H9 (cell line): ENCODE data around the gene OPA3. TPM values are rescaled to one million over a fixed set of nuclear protein-coding genes. Genes with fewer than 3 reads are reported as not detected.

Experiments
- DNase-seq: peaks from one replicate; pipeline ENCODE4 v3.0.0-alpha.2; 2017
- H2AFZ ChIP-seq: one replicate; pipeline ENCODE4 v1.6.1; 2013; ENCODE audit warnings: mild to moderate bottlenecking, low read length, control low read depth, moderate library complexity
- H2AK5ac ChIP-seq: 2 replicates; pipeline ENCODE4 v1.6.1; 2013; ENCODE audit warnings: low read length, control low read depth, mixed read lengths; ENCODE audit not compliant: insufficient read length
- H2BK120ac ChIP-seq: one replicate; pipeline ENCODE4 v1.6.1; 2013; ENCODE audit warnings: low read depth, mild to moderate bottlenecking, low read length, control low read depth, inconsistent platforms; ENCODE audit not compliant: poor library complexity, severe bottlenecking
- H2BK12ac ChIP-seq: 2 replicates; pipeline ENCODE4 v1.6.1; 2013; ENCODE audit warnings: low read length, control low read depth, mixed read lengths, low read depth; ENCODE audit not compliant: insufficient read length
- H2BK15ac ChIP-seq: 2 replicates; pipeline ENCODE4 v1.6.1; 2013; ENCODE audit warnings: low read depth, low read length, control low read depth
- H2BK20ac ChIP-seq: one replicate; pipeline ENCODE4 v1.6.1; 2013; ENCODE audit warnings: low read depth, mild to moderate bottlenecking, low read length, control low read depth, inconsistent platforms; ENCODE audit not compliant: poor library complexity, severe bottlenecking
- H2BK5ac ChIP-seq: 2 replicates; pipeline ENCODE4 v1.6.1; 2013; ENCODE audit warnings: low read length, control low read depth, mixed read lengths; ENCODE audit not compliant: insufficient read length
- H3K14ac ChIP-seq: 2 replicates; pipeline ENCODE4 v1.6.1; 2013; ENCODE audit warnings: low read length, control low read depth; ENCODE audit not compliant: insufficient read depth
- H3K18ac ChIP-seq: 2 replicates; pipeline ENCODE4 v1.6.1; 2013; ENCODE audit warnings: low read depth, mild to moderate bottlenecking, mixed read lengths, low read length, control low read depth; ENCODE audit not compliant: insufficient read length
- H3K23ac ChIP-seq: 2 replicates; pipeline ENCODE4 v1.6.1; 2013; ENCODE audit warnings: low read length, control low read depth, mixed read lengths, low read depth; ENCODE audit not compliant: insufficient read length
- H3K23me2 ChIP-seq: 2 replicates; pipeline ENCODE4 v1.6.1; 2013; ENCODE audit warnings: low read depth, mild to moderate bottlenecking, mixed read lengths, low read length, control low read depth; ENCODE audit not compliant: insufficient read length, poor library complexity, severe bottlenecking
- H3K27ac ChIP-seq: 2 replicates; pipeline ENCODE4 v1.5.1; 2013; ENCODE audit warnings: low read length, control low read depth, mixed read lengths, low read depth; ENCODE audit not compliant: insufficient read length
- H3K27me3 ChIP-seq: 2 replicates; pipeline ENCODE4 v1.6.1; 2013; ENCODE audit warnings: low read length, control low read depth, inconsistent platforms; ENCODE audit not compliant: insufficient read depth
- H3K4ac ChIP-seq: 2 replicates; pipeline ENCODE4 v1.6.1; 2013; ENCODE audit warnings: low read depth, mild to moderate bottlenecking, control low read depth, inconsistent platforms, low read length, moderate library complexity
- H3K4me1 ChIP-seq: 2 replicates; pipeline ENCODE4 v1.6.1; 2013; ENCODE audit warnings: low read length, control low read depth, inconsistent platforms; ENCODE audit not compliant: insufficient read depth
- H3K4me2 ChIP-seq: 2 replicates; pipeline ENCODE4 v1.6.1; 2013; ENCODE audit warnings: low read length, control low read depth, mixed read lengths; ENCODE audit not compliant: insufficient read length, insufficient read depth
- H3K56ac ChIP-seq: 2 replicates; pipeline ENCODE4 v1.6.1; 2013; ENCODE audit warnings: low read depth, mild to moderate bottlenecking, mixed read lengths, low read length, control low read depth; ENCODE audit not compliant: insufficient read length
- H3K79me1 ChIP-seq: 2 replicates; pipeline ENCODE4 v1.6.1; 2013; ENCODE audit warnings: low read depth, mild to moderate bottlenecking, moderate library complexity, low read length, control low read depth, inconsistent platforms; ENCODE audit not compliant: insufficient read depth, poor library complexity, severe bottlenecking
- H3K79me2 ChIP-seq: 2 replicates; pipeline ENCODE4 v1.6.1; 2013; ENCODE audit warnings: low read length, control low read depth, inconsistent platforms; ENCODE audit not compliant: insufficient read depth
- H3K9ac ChIP-seq: 2 replicates; pipeline ENCODE4 v1.6.1; 2013; ENCODE audit warnings: low read length, control low read depth, mixed read lengths; ENCODE audit not compliant: insufficient read length; ENCODE audit errors: extremely low read depth
- H3K9me3 ChIP-seq: one replicate; pipeline ENCODE4 v1.6.1; 2013; ENCODE audit warnings: low read depth, low read length, inconsistent platforms; ENCODE audit not compliant: control insufficient read depth
- H3T11ph ChIP-seq: one replicate; pipeline ENCODE4 v1.6.1; 2013; ENCODE audit warnings: mild to moderate bottlenecking, low read length, control low read depth, inconsistent platforms
- H4K20me1 ChIP-seq: one replicate; pipeline ENCODE4 v1.6.1; 2013; ENCODE audit not compliant: control insufficient read depth, insufficient read length, insufficient read depth
- H4K5ac ChIP-seq: 2 replicates; pipeline ENCODE4 v1.6.1; 2013; ENCODE audit warnings: low read depth, mild to moderate bottlenecking, mixed read lengths, low read length, control low read depth; ENCODE audit not compliant: insufficient read length
- H4K8ac ChIP-seq: replicated peaks from 2 replicates; pipeline ENCODE4 v1.6.1; 2013; ENCODE audit warnings: low read length, control low read depth, mixed read lengths, low read depth; ENCODE audit not compliant: insufficient read length
- H4K91ac ChIP-seq: 2 replicates; pipeline ENCODE4 v1.6.1; 2013; ENCODE audit warnings: low read depth, mild to moderate bottlenecking, moderate library complexity, mixed read lengths, low read length, control low read depth; ENCODE audit not compliant: insufficient read length
- H3K27ac Mint-ChIP-seq, 3 experiments: 2 replicates in 2 of 3; 3 replicates in 1 of 3; pipeline ENCODE4 v1.8.0; 2020 to 2021; ENCODE audit warnings: mixed read lengths in 3 of 3, mild to moderate bottlenecking in 1 of 3, moderate library complexity in 1 of 3
- H3K27me3 Mint-ChIP-seq: 2 replicates; pipeline ENCODE4 v1.8.0; 2021; ENCODE audit warnings: low read depth, mild to moderate bottlenecking, moderate library complexity, mixed read lengths
- H3K36me3 Mint-ChIP-seq, 3 experiments: 2 replicates in 2 of 3; 3 replicates in 1 of 3; pipeline ENCODE4 v1.8.0; 2020 to 2021; ENCODE audit warnings: low read depth in 3 of 3, mixed read lengths in 3 of 3; ENCODE audit not compliant: insufficient read depth in 1 of 3
- H3K4me1 Mint-ChIP-seq, 2 experiments: 2 replicates each; pipeline ENCODE4 v1.8.0; 2020; ENCODE audit warnings: mixed read lengths in 2 of 2
- H3K4me3 Mint-ChIP-seq, 2 experiments: 2 replicates in 1 of 2; 3 replicates in 1 of 2; pipeline ENCODE4 v1.8.0; 2020 to 2021; ENCODE audit warnings: mild to moderate bottlenecking in 2 of 2, mixed read lengths in 2 of 2, moderate library complexity in 1 of 2
- H3K9me3 Mint-ChIP-seq, 2 experiments: 2 replicates in 1 of 2; 3 replicates in 1 of 2; pipeline ENCODE4 v1.8.0; 2020; ENCODE audit warnings: mild to moderate bottlenecking in 2 of 2, mixed read lengths in 2 of 2, moderate library complexity in 1 of 2
- CTCF ChIP-seq: fragments of 200-600 bp; sonication (generic); conservative IDR thresholded peaks from 3 replicates; pipeline ENCODE4 v1.8.0; 2021; ENCODE audit warnings: antibody characterized with exemption, mild to moderate bottlenecking
- WGBS: extraction: QIAGEN DNeasy Blood & Tissue Kit; methylation state at CpG from one replicate; pipeline ENCODE4 v1.1.7; 2013; ENCODE audit warnings: missing lambda C conversion rate, low lambda C conversion rate, mixed read lengths; ENCODE audit not compliant: insufficient read length; ENCODE audit errors: extremely low coverage; 5-methylcytosine and 5-hydroxymethylcytosine counted together
- total RNA-seq: library from RNA; stranded (reverse); gene quantifications from 2 replicates; pipeline ENCODE4 v1.2.1, GENCODE V29; 2021

OPA3 gene
- total RNA-seq, 1 experiment from 2014 or later: 13.0 TPM

- H3K4me1 ChIP-seq: no peaks in the 10 kb centered on the region; the same call in 1 of the 2 replicates
- H3K79me1 ChIP-seq: peaks cover 18% of the 10 kb centered on the region
- no peak overlapping the region for H3T11ph ChIP-seq
- no peaks in the 10 kb centered on the region for H4K20me1 ChIP-seq
- no peak overlapping the region for H2BK15ac ChIP-seq
- Mint-ChIP-seq H3K27me3 (no peaks in the 10 kb centered on the region; the same call in 1 of the 2 replicates), H3K4me3 (no peak overlapping the region; a peak in 1 of 5 replicates), H3K27ac (peak overlapping the region in 2 of 3 experiments; percentile 35 to 63; a peak in 1 of 7 replicates), H3K4me1 (peaks cover 4 to 5% of the 10 kb centered on the region in 2 experiments; a peak in 3 of 4 replicates), H3K36me3 (peaks cover 25 to 48% (median 35%) of the 10 kb centered on the region in 3 experiments), H3K9me3 (no peaks in the 10 kb centered on the region)
- H3K18ac ChIP-seq: no peak overlapping the region
- no peak overlapping the region for H3K14ac ChIP-seq
- H3K9me3 ChIP-seq: no peaks in the 10 kb centered on the region
- H3K23ac ChIP-seq: no peak overlapping the region
- no peak overlapping the region for H2BK5ac ChIP-seq
- H2AFZ ChIP-seq: no peak overlapping the region
- no peak overlapping the region for H2BK12ac ChIP-seq
- H4K5ac ChIP-seq: no peak overlapping the region
- no peak overlapping the region for H4K8ac ChIP-seq
- H3K23me2 ChIP-seq: no peaks in the 10 kb centered on the region
- H2AK5ac ChIP-seq: no peak overlapping the region
- no peak overlapping the region for H3K4me2 ChIP-seq
- no peak overlapping the region for H4K91ac ChIP-seq
- no peak overlapping the region for H3K56ac ChIP-seq
- no peak for DNase-seq
- no peak overlapping the region for H2BK120ac ChIP-seq
- TF ChIP-seq CTCF: no peak
- peaks cover 28% of the 10 kb centered on the region; the same call in 1 of the 2 replicates for H3K79me2 ChIP-seq
- H3K4ac ChIP-seq: no peak overlapping the region
- no peaks in the 10 kb centered on the region for H3K27me3 ChIP-seq
- WGBS: no CpG with 5 or more reads among the region's 9 CpGs
- H3K27ac ChIP-seq: no peak overlapping the region
- H3K9ac ChIP-seq: no peak overlapping the region
- H2BK20ac ChIP-seq: no peak overlapping the region
Measured at GRCh38 chr19:45515807-45516401, 68.7 kb downstream of the OPA3 start.
